GM21423 (cell line): ENCODE results near the gene AP1M1.

Experiments used
- ATAC-seq: cut with Tn5 transposase; IDR thresholded peaks from one replicate; pipeline ENCODE4 v1.9.1; 2021; ENCODE audit warnings: mild to moderate bottlenecking, moderate library complexity; ENCODE audit not compliant: unreplicated experiment

AP1M1 gene

GRCh38 chr19:16207490-16208025 is 9.8 kb downstream of the AP1M1 start:
- ATAC-seq: no peak

- no peak for ATAC-seq
Measured at GRCh38 chr19:16208064-16208759, 10.5 kb downstream of the AP1M1 start.

DNA sequence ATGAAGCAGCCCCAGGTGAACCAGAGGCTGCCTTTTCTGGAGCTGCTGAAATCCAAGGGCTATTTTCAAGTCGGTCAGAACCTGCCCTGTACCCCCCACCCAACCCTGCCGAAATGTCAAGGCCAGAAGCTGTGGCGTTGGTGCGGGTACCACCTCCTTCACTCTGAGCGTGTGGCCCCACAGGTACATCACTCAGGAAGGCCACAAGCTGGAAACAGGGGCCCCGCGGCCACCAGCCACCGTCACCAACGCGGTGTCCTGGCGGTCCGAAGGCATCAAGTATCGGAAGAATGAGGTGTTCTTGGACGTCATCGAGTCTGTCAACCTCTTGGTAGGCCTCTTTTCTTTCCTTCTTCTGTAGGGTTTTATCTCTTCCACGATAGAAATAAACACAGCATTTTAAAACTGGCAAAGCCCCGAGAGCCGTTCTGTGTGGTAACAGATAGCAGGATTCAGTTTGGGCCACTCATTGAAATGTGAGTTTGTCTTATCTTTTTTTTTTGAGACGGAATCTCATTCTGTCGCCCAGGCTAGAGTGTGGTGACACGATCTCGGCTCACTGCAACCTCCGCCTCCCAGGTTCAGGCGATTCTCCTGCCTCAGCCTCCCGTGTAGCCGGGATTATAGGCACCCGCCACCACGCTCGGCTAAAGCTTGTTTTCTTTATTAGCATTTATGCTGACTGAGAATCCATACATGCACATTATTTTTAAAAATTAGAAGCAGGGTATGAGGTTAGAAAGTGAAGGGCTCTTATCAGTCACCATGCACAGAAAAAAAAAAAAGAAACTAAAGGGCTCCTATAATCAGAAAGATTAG is 11.3 kb downstream of the AP1M1 start:
- ATAC-seq: no peak

GRCh38 chr19:16210168-16210567 is 12.5 kb downstream of the AP1M1 start:
- ATAC-seq: no peak

DNA sequence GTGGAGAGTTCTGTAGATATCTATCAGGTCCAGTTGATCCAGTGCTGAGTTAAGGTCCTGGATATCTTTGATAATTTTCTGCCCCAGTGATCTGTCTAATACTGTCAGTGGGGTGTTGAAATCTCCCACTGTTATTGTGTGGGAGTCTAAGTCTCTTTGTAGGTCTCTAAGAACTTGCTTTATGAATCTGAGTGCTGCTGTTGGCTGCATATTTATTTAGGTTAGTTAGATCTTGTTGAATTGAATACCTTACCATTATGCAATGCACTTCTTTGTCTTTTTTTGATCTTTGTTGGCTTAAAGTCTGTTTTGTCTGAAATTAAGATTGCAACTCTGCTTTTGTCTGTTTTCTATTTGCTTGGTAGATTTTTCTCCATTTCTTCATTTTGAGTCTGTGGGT is 15.4 kb downstream of the AP1M1 start:
- no peak for ATAC-seq

DNA sequence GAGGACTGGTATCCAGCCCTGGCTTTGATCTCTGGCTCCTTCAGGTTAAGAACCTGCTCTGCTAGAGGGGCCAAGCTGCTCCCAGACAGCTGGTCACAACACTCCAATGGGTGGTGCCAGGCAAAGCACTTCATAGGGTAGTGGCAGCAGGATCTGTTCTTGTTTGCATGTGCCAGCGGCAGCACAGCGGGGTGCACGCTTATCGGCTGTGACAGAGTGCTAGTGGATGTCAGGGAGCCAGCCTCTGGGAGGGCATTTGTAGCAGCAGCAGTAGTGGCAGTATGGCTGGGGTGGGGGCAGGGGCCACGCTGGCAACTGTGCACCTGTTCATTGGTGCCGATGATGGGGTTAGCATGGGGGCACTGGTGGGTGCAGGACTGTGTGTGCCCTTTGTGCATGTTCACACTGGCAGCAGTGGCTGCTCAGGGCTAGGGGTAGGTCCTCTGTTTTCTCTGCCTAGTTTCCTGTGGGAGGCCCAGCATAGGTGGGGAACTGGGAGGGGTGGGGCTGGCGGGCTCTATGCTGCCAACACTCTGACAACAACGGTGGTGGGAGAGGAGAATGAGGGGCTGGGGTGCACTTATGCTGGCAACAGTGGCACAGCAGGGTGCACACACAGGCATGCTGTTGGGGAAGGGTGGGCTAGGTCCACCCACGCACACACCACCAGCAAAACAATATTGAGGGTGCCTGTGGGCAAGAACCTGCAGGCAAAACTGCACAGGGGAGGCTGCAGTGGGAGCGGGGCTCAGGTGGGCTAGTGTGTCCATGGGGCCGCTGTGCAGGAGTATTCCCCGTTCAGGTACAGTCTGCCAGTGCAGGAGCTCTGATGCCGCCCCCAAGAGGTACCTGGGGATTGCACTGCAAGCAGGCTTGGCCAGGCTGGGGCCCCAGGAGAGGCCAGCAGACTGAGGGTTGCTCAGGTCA is 19.3 kb downstream of the AP1M1 start:
- no peak for ATAC-seq

DNA sequence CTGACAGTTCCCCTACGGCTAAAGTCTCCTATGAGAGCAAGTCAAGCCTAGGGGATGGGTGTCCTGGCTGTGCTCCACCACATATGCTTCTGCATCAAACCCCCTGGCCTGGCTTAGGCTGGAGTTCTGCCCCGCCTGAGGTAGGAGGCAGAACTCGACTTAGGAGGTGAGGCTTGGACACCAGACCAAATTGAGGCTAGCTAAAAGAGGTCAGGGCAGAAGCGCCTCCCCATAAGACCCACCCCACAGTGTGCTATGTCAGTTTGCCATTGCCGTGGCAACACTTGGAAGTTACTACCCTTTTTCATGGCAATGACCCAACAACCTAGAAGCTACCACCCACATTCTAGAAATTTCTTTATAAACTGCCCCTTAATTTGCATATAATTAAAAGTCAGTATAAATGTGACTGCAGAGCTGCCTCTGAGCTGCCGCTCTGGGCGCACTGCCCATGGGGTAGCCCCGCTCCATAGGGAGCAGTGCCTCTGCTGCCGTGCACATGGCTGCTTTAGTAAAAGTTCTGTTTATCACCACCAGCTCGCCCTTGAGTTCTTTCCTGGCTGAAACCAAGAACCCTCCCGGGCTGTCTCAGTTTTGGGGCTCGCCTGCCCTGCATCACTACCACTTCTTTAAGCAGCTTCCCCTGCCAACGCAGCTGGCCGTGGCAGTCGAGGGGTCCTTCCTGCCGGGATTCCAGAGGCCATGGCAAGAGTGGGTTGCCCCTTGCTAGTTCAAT is 20.2 kb downstream of the AP1M1 start:
- ATAC-seq: no peak

DNA sequence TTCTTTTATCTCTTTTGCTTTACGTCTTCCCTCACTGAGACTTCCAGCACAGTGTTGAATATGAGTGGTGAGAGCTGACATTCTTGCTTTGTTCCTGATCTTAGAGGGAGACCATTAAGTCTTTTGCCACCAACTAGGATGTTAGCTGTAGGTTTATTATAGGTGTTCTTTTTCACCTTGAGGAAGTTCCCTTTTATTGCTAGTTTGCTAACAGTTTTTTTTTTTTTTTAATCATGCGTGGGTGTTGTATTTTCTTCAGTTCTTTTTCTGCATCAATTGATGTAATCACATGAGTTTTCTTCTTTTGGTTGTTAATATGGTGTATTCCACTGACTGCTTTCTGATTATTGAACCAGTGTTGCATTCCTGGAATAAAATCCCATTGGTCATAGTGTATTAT is 21.1 kb downstream of the AP1M1 start:
- ATAC-seq: no peak

DNA sequence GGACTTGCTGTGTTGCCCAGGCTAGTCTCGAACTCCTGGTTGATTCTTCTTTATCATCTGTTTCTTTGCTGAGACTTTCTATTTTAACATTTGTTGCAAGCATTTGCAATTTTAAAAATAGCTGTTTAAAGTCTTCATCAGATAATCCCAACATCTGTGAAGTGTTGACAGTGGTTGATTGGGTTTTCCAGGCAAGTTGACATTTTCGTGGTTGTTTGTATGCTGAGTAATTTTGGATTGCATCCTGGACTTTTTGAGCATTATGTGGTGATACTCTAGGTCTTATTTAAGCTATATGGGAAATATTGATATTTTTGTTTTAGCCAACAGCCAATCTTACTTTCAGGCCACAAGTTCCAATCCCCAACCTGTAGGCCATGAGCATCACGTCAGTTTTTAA is 25.1 kb downstream of the AP1M1 start:
- no peak for ATAC-seq

- no peak for ATAC-seq
Measured at GRCh38 chr19:16223746-16224145, 26.0 kb downstream of the AP1M1 start.

DNA sequence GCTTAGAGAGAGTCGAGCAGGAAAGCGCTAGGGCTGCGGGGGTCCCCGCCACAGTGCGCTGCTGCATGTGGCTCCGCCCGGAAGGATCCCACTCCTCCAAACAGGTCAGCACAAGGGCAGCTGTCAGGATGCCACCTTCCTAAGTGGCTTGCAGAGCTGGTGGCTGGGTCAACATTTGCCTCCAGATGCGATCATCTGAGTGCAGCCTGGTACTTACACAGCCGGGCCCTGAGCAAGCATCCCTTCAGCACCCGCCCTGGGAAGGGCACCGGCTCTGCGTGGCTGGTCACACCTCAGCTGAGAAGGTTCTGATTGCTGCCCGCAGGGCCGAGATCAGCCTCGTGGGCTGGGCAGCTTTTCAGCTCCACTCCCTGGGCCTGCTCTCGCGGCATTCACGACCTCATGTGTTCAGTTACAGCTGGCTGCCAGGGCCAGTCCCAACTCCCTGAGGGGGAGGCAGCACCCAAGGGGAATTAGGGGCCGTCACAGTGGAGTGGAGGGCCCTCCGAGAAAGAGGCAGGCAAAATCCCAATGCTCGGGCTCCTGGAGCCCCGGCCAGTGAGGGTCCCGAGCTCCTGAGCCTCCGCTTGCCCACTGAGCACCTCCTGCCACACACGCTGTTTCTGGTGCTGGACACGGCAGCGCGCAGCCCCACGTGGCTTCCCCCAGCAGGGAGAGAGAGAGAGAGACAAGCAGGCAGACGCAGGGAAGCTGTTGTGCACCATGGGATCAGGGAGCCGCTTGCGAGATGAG is 26.8 kb downstream of the AP1M1 start:
- no peak for ATAC-seq

GRCh38 chr19:16225279-16226183 is 27.8 kb downstream of the AP1M1 start:
- no peak for ATAC-seq

DNA sequence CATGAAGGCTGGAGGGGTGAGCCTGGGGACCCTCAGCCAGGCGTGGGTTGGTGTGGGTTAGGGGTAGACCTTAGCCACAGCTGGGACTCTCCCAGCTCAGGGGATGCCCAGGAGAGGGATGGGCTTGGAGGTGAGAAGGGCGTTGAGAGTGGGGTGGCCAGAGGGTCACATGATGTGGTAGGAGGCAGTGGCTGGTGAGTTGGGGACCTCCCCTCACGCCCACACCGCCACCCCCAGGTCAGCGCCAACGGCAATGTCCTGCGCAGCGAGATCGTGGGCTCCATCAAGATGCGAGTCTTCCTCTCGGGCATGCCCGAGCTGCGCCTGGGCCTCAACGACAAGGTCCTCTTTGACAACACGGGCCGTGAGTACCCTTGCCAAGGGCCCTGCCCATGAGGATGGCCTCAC is 28.5 kb downstream of the AP1M1 start:
- no peak for ATAC-seq

DNA sequence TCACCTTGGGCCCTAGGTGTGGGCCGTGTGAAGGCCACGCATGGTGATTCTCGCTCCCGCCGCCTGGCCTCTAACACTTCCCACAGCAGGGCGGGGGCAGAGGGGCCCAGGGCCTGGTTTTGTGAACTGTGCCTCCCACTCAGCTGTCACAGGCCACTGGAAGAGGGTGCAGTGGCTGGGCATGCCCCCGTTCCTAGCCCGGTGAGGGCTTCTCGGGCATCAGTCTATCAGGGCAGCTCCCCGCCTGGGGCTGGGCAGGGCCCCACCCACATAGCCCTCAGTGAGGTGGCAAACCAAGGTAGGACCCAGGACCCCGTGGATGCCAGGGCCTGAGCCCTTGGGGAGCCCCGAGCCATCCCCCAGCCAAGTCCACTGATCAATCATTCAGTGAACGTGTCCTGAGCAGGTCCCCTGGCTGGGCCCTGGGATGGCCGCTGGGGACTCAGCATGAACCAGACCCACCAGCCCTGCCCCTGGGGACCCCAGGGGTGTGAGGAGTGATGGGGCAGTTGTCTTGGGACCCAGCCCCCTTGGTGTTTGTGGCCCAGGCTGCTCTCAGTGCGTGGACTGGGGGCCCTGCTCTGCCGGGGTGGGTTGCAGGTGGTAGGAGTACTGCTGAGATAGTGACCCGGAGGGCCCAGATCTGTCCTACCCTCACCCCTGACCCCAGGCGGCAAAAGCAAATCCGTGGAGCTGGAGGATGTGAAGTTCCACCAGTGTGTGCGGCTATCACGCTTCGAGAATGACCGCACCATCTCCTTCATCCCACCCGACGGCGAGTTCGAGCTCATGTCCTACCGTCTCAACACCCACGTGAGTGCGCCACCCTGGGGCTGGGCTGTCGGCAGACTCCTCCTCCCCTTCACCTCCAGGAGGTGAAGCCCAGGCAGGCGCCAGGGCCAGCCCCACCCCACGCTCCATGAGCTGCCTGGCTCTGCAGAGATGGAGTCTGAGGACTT is 29.4 kb downstream of the AP1M1 start:
- ATAC-seq: no peak

GRCh38 chr19:16227837-16228636 is 30.3 kb downstream of the AP1M1 start:
- ATAC-seq: no peak

DNA sequence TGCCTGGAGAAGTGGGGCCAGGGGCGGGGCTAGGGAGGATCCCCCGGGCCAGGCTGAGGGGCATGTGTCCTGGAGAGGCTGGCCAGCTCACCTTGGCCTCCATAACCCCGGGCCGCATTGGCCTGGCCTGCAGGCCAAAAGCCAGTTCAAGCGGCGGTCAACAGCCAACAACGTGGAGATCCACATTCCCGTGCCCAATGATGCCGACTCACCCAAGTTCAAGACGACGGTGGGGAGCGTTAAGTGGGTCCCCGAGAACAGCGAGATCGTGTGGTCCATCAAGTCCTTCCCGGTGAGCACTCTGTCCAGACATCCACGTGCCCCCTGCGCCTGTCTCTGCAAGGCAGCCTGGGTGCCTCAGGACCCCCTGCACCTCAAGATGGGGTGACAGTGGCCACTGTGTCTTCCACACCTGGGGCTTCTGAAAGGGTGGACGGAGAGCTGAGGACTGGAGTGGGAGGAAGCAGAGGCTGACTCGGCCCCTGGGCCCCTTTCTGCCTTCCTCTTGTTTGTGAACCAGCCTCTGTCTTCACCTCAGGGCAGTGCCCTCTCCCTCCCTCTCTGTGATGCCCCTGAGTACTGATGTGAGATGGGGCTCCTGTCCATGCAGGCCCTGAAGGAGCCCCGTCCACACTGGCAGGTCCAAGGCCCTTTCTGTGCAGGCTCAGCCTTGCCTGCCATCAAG is 31.1 kb downstream of the AP1M1 start:
- ATAC-seq: no peak
